Pulmonary artery endothelial cell (primary cell): ENCODE data around the gene PKN2. TPM values are rescaled to one million over a fixed set of nuclear protein-coding genes. Genes with fewer than 3 reads are reported as not detected.
"Not testable (repeated sequence)": the region's sequence is repeated elsewhere in the genome, so short reads cannot be mapped to it uniquely, and the experiment has no call there.

Experiments
- DNase-seq: peaks from one replicate; pipeline ENCODE4 v3.0.0-alpha.2; 2011; ENCODE audit warnings: low read depth, low spot score
- total RNA-seq: library from RNA; depleted of rRNA; stranded (reverse); fragments of >200 nt; gene quantifications from 2 replicates; pipeline ENCODE4 v1.2.3, GENCODE V29; 2014

Gene PKN2
- total RNA-seq, 1 donor from 2014 or later = 22.7 TPM

- DNase-seq = no peak
Observed at GRCh38 chr1:88678405-88678804, 5.7 kb upstream of the PKN2 start.

GRCh38 chr1:88680471-88680870 is 3.6 kb upstream of the PKN2 start:
- no peak for DNase-seq

GRCh38 chr1:88680911-88681622 is 3.0 kb upstream of the PKN2 start:
- no peak for DNase-seq

GRCh38 chr1:88684482-88685258 is 597 bp downstream of the PKN2 start:
- DNase-seq = no peak

GRCh38 chr1:88685259-88685620 is 1.2 kb downstream of the PKN2 start:
- DNase-seq = no peak

GRCh38 chr1:88691540-88691939 is 7.5 kb downstream of the PKN2 start:
- DNase-seq = no peak

- DNase-seq = no peak
Observed at GRCh38 chr1:88695781-88696180, 11.7 kb downstream of the PKN2 start.

GRCh38 chr1:88697503-88697902 is 13.4 kb downstream of the PKN2 start:
- DNase-seq = no peak

- DNase-seq = no peak
Observed at GRCh38 chr1:88698140-88698539, 14.1 kb downstream of the PKN2 start.

GRCh38 chr1:88698764-88699163 is 14.7 kb downstream of the PKN2 start:
- no peak for DNase-seq

GRCh38 chr1:88700425-88701013 is 16.4 kb downstream of the PKN2 start:
- no peak for DNase-seq

GRCh38 chr1:88701275-88701674 is 17.2 kb downstream of the PKN2 start:
- no peak for DNase-seq

- DNase-seq = not testable (repeated sequence)
Observed at GRCh38 chr1:88701793-88702192, 17.7 kb downstream of the PKN2 start.

- DNase-seq = no peak
Observed at GRCh38 chr1:88708011-88708410, 23.9 kb downstream of the PKN2 start.

GRCh38 chr1:88712907-88713306 is 28.8 kb downstream of the PKN2 start:
- not testable (repeated sequence) for DNase-seq

GRCh38 chr1:88716571-88716970 is 32.5 kb downstream of the PKN2 start:
- DNase-seq = not testable (repeated sequence)

- no peak for DNase-seq
Observed at GRCh38 chr1:88722492-88722891, 38.4 kb downstream of the PKN2 start.

- no peak for DNase-seq
Observed at GRCh38 chr1:88726697-88727096, 42.6 kb downstream of the PKN2 start.

- DNase-seq = no peak
Observed at GRCh38 chr1:88727205-88727604, 43.1 kb downstream of the PKN2 start.

GRCh38 chr1:88729297-88729696 is 45.2 kb downstream of the PKN2 start:
- DNase-seq = no peak

GRCh38 chr1:88730132-88730675 is 46.1 kb downstream of the PKN2 start:
- DNase-seq = no peak

GRCh38 chr1:88730995-88731394 is 46.9 kb downstream of the PKN2 start:
- DNase-seq = no peak
